Gastroesophageal sphincter (tissue), 3 donors: Measurements from ENCODE around the gene RNF44.

Source experiments
- CTCF ChIP-seq, 4 experiments: fragments of 200-600 bp in 2 of 4; fragments of 450-650 bp in 2 of 4; sonication (generic) in 1 of 4; IDR thresholded peaks; one replicate each; pipeline ENCODE4 v1.5.1; 2017 to 2019; ENCODE audit warnings: antibody characterized with exemption in 4 of 4, mild to moderate bottlenecking in 2 of 4, moderate library complexity in 2 of 4
- EP300 ChIP-seq: sonication (generic); formaldehyde crosslinking; IDR thresholded peaks from one replicate; pipeline ENCODE4 v1.6.1; 2017; ENCODE audit warnings: antibody characterized with exemption, mild to moderate bottlenecking
- POLR2AphosphoS5 ChIP-seq: sonication (generic); formaldehyde crosslinking; IDR thresholded peaks from one replicate; pipeline ENCODE4 v1.6.1; 2017; ENCODE audit warnings: antibody characterized with exemption

GRCh38 chr5:176540956-176541337 lies 3.7 kb upstream of the RNF44 start:
- TF ChIP-seq POLR2AphosphoS5 (no peak), CTCF (IDR thresholded peaks at IDR 0.05) (no peak), EP300 (no peak)
